Ovary (tissue), 3 donors: ENCODE measurements around the gene AP5Z1.

Experiments used
- POLR2A ChIP-seq: fragments of 450-650 bp; IDR thresholded peaks from one replicate; pipeline ENCODE4 v1.6.1; 2017; ENCODE audit warnings: antibody characterized with exemption, mild to moderate bottlenecking, moderate library complexity
- TF ChIP-seq, protein P1 (sequence below), 3 donors: fragments of 450-650 bp in 2 of 3; fragments of 200-600 bp in 1 of 3; IDR thresholded peaks; one replicate each; pipeline versions ENCODE4 v1.5.1 to v1.8.0; 2016 to 2022; ENCODE audit warnings: antibody characterized with exemption in 3 of 3, mild to moderate bottlenecking in 1 of 3
- donor health status: DM: no; HTN: no; CAD: no.

DNA sequence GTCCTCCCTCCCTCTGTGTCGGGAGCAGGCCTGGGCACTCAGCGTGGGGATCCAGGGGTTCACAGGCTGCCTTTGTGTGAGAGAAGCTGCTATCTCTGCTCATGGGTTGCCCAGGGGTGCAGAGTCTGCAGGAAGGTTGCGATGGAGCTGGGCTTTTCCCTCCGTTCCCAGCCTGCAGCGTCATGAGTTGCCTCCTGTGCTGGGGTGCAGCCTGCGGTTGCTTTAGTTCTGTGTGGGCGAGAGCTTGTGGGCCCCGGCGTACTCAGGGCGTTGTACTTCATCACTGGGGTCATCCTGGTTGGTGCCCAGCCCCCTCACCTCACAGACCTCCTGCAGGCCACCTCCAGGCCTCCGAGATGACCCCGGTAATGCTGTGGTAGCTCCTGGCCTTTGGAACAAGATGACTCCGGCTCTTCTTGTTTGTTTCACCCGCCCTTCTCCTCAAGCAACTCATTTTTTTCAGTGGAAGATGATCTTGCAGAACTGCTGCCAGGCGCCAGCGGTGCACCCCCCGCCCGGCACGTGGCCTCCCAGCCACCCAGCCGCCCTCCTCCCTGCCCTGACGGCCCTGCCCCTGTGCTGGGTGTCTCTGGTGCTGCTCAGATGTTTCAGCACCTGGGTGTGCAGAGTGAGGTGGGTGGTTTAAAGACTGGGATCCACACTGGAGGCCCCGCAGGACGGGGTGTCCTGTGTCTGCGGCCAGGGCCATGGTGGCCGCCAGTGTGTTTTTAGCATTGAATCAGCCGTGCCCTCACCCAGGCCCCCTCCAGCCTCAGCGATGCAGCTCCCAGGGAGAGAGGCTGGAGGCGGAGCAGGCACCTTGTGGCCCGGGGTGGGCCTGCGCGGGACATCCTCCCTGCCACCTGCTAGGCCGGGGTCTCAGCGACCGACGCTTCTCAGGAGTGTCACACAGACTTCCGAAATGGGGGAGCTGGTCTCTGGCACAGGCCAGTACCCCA lies 7.2 kb downstream of the AP5Z1 start:
- TF ChIP-seq, protein P1, sequence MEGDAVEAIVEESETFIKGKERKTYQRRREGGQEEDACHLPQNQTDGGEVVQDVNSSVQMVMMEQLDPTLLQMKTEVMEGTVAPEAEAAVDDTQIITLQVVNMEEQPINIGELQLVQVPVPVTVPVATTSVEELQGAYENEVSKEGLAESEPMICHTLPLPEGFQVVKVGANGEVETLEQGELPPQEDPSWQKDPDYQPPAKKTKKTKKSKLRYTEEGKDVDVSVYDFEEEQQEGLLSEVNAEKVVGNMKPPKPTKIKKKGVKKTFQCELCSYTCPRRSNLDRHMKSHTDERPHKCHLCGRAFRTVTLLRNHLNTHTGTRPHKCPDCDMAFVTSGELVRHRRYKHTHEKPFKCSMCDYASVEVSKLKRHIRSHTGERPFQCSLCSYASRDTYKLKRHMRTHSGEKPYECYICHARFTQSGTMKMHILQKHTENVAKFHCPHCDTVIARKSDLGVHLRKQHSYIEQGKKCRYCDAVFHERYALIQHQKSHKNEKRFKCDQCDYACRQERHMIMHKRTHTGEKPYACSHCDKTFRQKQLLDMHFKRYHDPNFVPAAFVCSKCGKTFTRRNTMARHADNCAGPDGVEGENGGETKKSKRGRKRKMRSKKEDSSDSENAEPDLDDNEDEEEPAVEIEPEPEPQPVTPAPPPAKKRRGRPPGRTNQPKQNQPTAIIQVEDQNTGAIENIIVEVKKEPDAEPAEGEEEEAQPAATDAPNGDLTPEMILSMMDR (IDR thresholded peaks at IDR 0.05), result no peak
- no peak for TF ChIP-seq POLR2A
